ENCODE results near the gene TLL2.

DNA sequence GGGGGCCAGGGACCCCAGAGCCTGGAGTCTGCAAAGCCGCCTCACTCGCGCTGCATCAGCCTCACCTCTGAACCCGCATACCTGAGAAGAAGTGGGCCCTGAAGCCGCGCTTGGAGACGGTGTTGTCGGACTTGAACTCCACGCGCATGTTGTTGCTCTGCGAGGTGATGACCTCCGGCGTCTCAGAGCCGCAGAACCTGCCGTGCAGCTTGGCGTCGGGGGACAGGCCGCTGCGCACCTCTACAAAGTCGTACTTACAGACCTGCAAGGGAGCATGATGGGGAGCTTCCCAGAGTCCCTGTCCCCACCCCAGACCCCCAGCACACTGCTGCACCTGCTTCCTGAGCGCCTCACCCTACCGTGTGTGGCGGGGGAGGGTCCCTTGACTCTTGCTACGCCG lies 129.2 kb downstream of the TLL2 start:
- TF ChIP-seq, protein P1, sequence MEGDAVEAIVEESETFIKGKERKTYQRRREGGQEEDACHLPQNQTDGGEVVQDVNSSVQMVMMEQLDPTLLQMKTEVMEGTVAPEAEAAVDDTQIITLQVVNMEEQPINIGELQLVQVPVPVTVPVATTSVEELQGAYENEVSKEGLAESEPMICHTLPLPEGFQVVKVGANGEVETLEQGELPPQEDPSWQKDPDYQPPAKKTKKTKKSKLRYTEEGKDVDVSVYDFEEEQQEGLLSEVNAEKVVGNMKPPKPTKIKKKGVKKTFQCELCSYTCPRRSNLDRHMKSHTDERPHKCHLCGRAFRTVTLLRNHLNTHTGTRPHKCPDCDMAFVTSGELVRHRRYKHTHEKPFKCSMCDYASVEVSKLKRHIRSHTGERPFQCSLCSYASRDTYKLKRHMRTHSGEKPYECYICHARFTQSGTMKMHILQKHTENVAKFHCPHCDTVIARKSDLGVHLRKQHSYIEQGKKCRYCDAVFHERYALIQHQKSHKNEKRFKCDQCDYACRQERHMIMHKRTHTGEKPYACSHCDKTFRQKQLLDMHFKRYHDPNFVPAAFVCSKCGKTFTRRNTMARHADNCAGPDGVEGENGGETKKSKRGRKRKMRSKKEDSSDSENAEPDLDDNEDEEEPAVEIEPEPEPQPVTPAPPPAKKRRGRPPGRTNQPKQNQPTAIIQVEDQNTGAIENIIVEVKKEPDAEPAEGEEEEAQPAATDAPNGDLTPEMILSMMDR (IDR thresholded peaks at IDR 0.05), result no peak
- no peak for TF ChIP-seq POLR2A (IDR thresholded peaks at IDR 0.05)
